Ascending aorta (tissue), 2 donors: Measurements from ENCODE around the gene DRG2. TPM values are rescaled to one million over a fixed set of nuclear protein-coding genes. Genes with fewer than 3 reads are reported as not detected.

ENCODE experiments used
- DNase-seq, 2 donors: peaks; one replicate each; pipeline ENCODE4 v3.0.0-alpha.2; 2019; ENCODE audit warnings: low spot score in 2 of 2
- H3K27ac ChIP-seq, 2 donors: fragments of 200-600 bp; sonication (generic); one replicate each; pipeline ENCODE4 v1.5.1; 2016 to 2017; ENCODE audit warnings: mild to moderate bottlenecking in 1 of 2
- H3K27me3 ChIP-seq: fragments of 200-600 bp; sonication (generic); one replicate; pipeline ENCODE4 v1.5.1; 2017
- H3K36me3 ChIP-seq, 2 donors: fragments of 200-600 bp; sonication (generic); one replicate each; pipeline ENCODE4 v1.5.1; 2016
- H3K4me1 ChIP-seq, 2 donors: fragments of 200-600 bp; sonication (generic); one replicate each; pipeline ENCODE4 v1.5.1; 2016 to 2017; ENCODE audit warnings: mild to moderate bottlenecking in 1 of 2
- H3K4me3 ChIP-seq, 2 donors: fragments of 200-600 bp; sonication (generic); one replicate each; pipeline ENCODE4 v1.5.1; 2016 to 2017; ENCODE audit warnings: mild to moderate bottlenecking in 1 of 2
- H3K9me3 ChIP-seq, 2 donors: fragments of 200-600 bp; sonication (generic); one replicate each; pipeline ENCODE4 v1.5.1; 2016
- CTCF ChIP-seq, 3 experiments: fragments of 200-600 bp in 2 of 3; fragments of 450-650 bp in 1 of 3; sonication (generic) in 2 of 3; IDR thresholded peaks; one replicate each; pipeline ENCODE4 v1.5.1; 2016 to 2019; ENCODE audit warnings: antibody characterized with exemption in 3 of 3, mild to moderate bottlenecking in 1 of 3, moderate library complexity in 1 of 3
- intact Hi-C: fragments of 100-400 bp; cut with DNase I; formaldehyde crosslinking; loops from one replicate; pipeline ENCODE4 v1.15.1; 2023
- total RNA-seq: library from RNA; depleted of rRNA; stranded (reverse); fragments of >200 nt; gene quantifications from one replicate; pipeline ENCODE4 v1.1.0, GENCODE V29; 2016

The DRG2 gene
- total RNA-seq, 1 donor from 2014 or later, result 118 TPM

GRCh38 chr17:18109935-18110485 is 22.3 kb downstream of the DRG2 start:
- no peak for DNase-seq
- intact Hi-C loops, result no loop called here
- TF ChIP-seq CTCF (IDR thresholded peaks at IDR 0.05), result no peak
- no peak overlapping the region for H3K27ac ChIP-seq
- no peaks in the 10 kb centered on the region for H3K9me3 ChIP-seq
- H3K27me3 ChIP-seq, result no peaks in the 10 kb centered on the region
- H3K36me3 ChIP-seq, result peaks cover 11 to 17% of the 10 kb centered on the region in 2 donors
- no peak overlapping the region for H3K4me3 ChIP-seq
- H3K4me1 ChIP-seq, result no peaks in the 10 kb centered on the region

- H3K9me3 ChIP-seq, result no peaks in the 10 kb centered on the region
- no peak overlapping the region for H3K4me3 ChIP-seq
- peaks cover 6 to 10% of the 10 kb centered on the region in 2 donors for H3K36me3 ChIP-seq
- intact Hi-C loops, result no loop called here
- no peak for DNase-seq
- H3K27me3 ChIP-seq, result no peaks in the 10 kb centered on the region
- H3K27ac ChIP-seq, result no peak overlapping the region
- TF ChIP-seq CTCF (IDR thresholded peaks at IDR 0.05), result no peak
- no peaks in the 10 kb centered on the region for H3K4me1 ChIP-seq
Observed at GRCh38 chr17:18110636-18111145, 22.9 kb downstream of the DRG2 start.

GRCh38 chr17:18111330-18111971 is 23.7 kb downstream of the DRG2 start:
- H3K27me3 ChIP-seq, result no peaks in the 10 kb centered on the region
- no peak overlapping the region for H3K4me3 ChIP-seq
- H3K4me1 ChIP-seq, result no peaks in the 10 kb centered on the region
- peaks cover 3 to 9% of the 10 kb centered on the region in 2 donors for H3K36me3 ChIP-seq
- no peak for DNase-seq
- H3K27ac ChIP-seq, result no peak overlapping the region
- intact Hi-C loops, result no loop called here
- no peaks in the 10 kb centered on the region for H3K9me3 ChIP-seq
- TF ChIP-seq CTCF (IDR thresholded peaks at IDR 0.05), result no peak

GRCh38 chr17:18115517-18115916 is 27.8 kb downstream of the DRG2 start:
- no peaks in the 10 kb centered on the region for H3K36me3 ChIP-seq
- no peak overlapping the region for H3K4me3 ChIP-seq
- H3K27me3 ChIP-seq, result no peaks in the 10 kb centered on the region
- no peak for TF ChIP-seq CTCF (IDR thresholded peaks at IDR 0.05)
- DNase-seq, result no peak
- no peak overlapping the region for H3K27ac ChIP-seq
- H3K9me3 ChIP-seq, result no peaks in the 10 kb centered on the region
- H3K4me1 ChIP-seq, result no peaks in the 10 kb centered on the region
- intact Hi-C loops, result no loop called here

- no peak for TF ChIP-seq CTCF (IDR thresholded peaks at IDR 0.05)
- Histone ChIP-seq H3K9me3 (no peaks in the 10 kb centered on the region), H3K4me1 (no peaks in the 10 kb centered on the region), H3K27me3 (no peaks in the 10 kb centered on the region), H3K4me3 (no peak overlapping the region), H3K27ac (no peak overlapping the region), H3K36me3 (no peaks in the 10 kb centered on the region)
- intact Hi-C loops, result no loop called here
- DNase-seq, result no peak
Observed at GRCh38 chr17:18116078-18116477, 28.3 kb downstream of the DRG2 start.
